HG02852 (cell line): ENCODE measurements around the gene RGL4.
"Not testable (repeated sequence)": the region's sequence is repeated elsewhere in the genome, so short reads cannot be mapped to it uniquely, and the experiment has no call there.

Experiments
- ATAC-seq: cut with Tn5 transposase; IDR thresholded peaks from one replicate; pipeline ENCODE4 v1.9.1; 2021; ENCODE audit warnings: mild to moderate bottlenecking, moderate library complexity; ENCODE audit not compliant: unreplicated experiment

Gene RGL4

GRCh38 chr22:23690713-23691112 lies at the start of gene RGL4:
Gene RGL4, plus strand, starts transcription at chr22:23691013. Its CDS starts 1,018 bp downstream, at chr22:23692031.
- no peak for ATAC-seq

GRCh38 chr22:23646526-23646925 lies 44.3 kb upstream of the RGL4 start:
- ATAC-seq, result not testable (repeated sequence)

- no peak for ATAC-seq
Observed at GRCh38 chr22:23649071-23649501, 41.7 kb upstream of the RGL4 start.

GRCh38 chr22:23651676-23652075 lies 39.1 kb upstream of the RGL4 start:
- no peak for ATAC-seq

GRCh38 chr22:23652286-23652685 lies 38.5 kb upstream of the RGL4 start:
- no peak for ATAC-seq

- ATAC-seq, result no peak
Observed at GRCh38 chr22:23652711-23653110, 38.1 kb upstream of the RGL4 start.

GRCh38 chr22:23655891-23656475 lies 34.8 kb upstream of the RGL4 start:
- no peak for ATAC-seq

GRCh38 chr22:23657727-23658126 lies 33.1 kb upstream of the RGL4 start:
- ATAC-seq, result no peak

- ATAC-seq, result not testable (repeated sequence)
Observed at GRCh38 chr22:23660381-23660780, 30.4 kb upstream of the RGL4 start.

GRCh38 chr22:23670378-23671295 lies 20.2 kb upstream of the RGL4 start:
- no peak for ATAC-seq

- ATAC-seq, result not testable (repeated sequence)
Observed at GRCh38 chr22:23671387-23671786, 19.4 kb upstream of the RGL4 start.

GRCh38 chr22:23672307-23673049 lies 18.3 kb upstream of the RGL4 start:
- not testable (repeated sequence) for ATAC-seq

- ATAC-seq, result no peak
Observed at GRCh38 chr22:23673050-23673620, 17.7 kb upstream of the RGL4 start.

- no peak for ATAC-seq
Observed at GRCh38 chr22:23673826-23674690, 16.8 kb upstream of the RGL4 start.

GRCh38 chr22:23674886-23675501 lies 15.8 kb upstream of the RGL4 start:
- ATAC-seq, result not testable (repeated sequence)

- no peak for ATAC-seq
Observed at GRCh38 chr22:23675502-23676415, 15.1 kb upstream of the RGL4 start.

- not testable (repeated sequence) for ATAC-seq
Observed at GRCh38 chr22:23676841-23677700, 13.7 kb upstream of the RGL4 start.

- ATAC-seq, result no peak
Observed at GRCh38 chr22:23677701-23677995, 13.2 kb upstream of the RGL4 start.
